ENCODE results near the gene BNIP3.

The BNIP3 gene

DNA sequence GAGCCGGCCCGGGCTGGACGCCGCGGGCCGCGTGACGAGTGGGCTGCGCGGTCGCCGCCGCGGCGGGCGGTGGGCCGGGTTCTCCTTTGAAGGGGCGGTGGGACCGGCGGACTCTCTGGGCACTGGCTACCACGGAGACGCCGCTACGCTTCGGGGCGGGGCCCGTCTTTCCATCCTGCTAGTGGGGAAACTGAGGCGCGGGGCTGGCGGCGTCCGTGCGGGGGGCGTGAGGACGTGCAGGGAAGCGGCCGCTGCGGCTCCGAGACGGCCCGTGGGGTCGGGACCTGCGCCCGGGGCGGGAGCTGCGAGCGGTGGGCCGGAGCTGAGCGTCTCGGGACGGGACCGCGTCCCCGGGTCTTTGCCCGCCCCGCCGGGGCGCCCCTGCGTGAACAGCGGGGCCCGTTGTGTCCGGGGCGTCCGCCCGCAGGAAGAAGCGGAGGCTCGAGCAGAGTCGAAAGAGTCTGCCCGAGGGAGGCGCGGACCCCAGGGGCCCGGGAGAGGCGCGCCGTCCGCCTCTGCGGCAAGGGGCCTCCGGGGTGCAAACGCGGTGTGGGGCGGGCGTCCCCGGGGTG, 548 bp upstream of the BNIP3 start:
- TF ChIP-seq, protein P1, sequence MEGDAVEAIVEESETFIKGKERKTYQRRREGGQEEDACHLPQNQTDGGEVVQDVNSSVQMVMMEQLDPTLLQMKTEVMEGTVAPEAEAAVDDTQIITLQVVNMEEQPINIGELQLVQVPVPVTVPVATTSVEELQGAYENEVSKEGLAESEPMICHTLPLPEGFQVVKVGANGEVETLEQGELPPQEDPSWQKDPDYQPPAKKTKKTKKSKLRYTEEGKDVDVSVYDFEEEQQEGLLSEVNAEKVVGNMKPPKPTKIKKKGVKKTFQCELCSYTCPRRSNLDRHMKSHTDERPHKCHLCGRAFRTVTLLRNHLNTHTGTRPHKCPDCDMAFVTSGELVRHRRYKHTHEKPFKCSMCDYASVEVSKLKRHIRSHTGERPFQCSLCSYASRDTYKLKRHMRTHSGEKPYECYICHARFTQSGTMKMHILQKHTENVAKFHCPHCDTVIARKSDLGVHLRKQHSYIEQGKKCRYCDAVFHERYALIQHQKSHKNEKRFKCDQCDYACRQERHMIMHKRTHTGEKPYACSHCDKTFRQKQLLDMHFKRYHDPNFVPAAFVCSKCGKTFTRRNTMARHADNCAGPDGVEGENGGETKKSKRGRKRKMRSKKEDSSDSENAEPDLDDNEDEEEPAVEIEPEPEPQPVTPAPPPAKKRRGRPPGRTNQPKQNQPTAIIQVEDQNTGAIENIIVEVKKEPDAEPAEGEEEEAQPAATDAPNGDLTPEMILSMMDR (IDR thresholded peaks at IDR 0.05; ENCODE audit: low read depth, low read length): no peak
- no peak for DNase-seq (ENCODE audit: extremely low read depth, low read depth)

DNA sequence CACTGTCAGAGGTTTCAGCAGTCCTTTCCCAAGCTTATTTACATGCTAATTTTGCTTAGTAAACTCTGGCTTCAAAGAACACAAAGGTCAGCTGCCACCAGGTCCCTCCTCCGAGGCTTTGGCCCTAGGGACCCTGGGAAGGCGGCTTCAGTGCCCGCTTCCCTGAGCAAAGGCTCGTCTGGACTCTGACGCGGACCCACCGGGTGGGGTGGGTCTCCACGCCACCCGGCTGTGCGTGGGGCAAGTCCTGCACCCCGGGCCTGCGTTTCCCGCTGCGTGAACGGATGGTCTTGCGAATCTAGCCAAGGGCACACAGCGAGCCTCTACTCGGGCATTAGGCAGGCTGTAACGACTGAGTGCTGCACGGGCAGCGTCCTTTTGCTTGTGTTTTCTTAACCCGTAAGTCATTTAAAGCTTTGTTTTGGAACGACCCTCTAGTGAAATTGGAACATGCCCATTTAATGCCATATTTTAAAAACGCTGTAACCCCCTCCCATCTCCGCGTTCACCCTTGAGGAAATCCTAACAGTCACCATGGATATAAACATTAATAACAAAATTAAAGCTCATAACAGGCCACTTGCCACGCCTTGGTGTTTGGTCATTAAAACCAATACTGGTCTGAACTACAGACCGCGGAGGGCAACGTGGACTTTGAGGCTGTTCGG, 828 bp downstream of the BNIP3 start:
- TF ChIP-seq, protein P1 (IDR thresholded peaks at IDR 0.05; ENCODE audit: low read depth, low read length): no peak; the same call in 1 of the 2 replicates
- no peak for DNase-seq (ENCODE audit: extremely low read depth, low read depth)

DNA sequence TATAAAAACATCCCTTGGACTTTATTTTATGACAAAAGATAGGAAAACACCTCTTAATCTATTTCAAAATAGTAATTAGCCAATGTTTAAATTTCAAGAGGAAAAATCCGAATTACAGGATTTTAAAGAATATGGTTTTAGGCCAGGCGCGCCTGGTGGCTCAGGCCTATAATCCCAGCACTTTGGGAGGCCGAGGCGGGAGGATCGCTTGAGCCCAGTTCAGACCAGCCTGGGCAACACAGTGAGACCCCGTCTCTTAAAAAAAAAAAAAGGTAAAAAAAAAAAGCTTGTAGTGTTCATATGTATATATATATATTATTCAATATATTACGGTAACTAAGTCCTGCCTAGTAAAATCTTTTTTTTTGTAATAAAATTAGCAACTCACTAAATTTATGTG, 1.4 kb downstream of the BNIP3 start:
- TF ChIP-seq, protein P1 (IDR thresholded peaks at IDR 0.05; ENCODE audit: low read depth, low read length): no peak
- no peak for DNase-seq (ENCODE audit: extremely low read depth, low read depth)

DNA sequence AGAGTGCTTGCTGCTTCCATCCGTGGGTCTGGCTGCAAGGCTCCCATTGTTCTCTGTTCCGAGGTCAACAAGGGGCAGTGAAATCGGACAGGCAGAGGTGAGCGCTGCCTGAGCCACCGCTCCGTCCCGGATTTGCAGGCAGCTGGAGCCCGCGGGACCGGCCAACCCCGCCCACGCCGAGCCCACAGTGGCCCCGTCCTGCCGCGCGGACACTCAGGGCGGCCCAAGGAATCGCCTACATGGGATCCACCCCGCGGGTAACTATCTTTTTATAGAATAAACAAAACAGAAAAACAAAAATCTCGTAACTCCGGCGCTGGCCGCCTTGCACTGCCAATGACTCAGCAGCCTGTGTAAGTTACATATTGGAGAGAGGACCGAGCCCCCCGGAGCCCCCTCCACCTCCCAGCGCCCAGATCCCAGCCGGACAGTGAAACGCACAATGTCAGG, 1.9 kb downstream of the BNIP3 start:
- no peak for DNase-seq (ENCODE audit: extremely low read depth, low read depth)
- TF ChIP-seq, protein P1 (IDR thresholded peaks at IDR 0.05; ENCODE audit: low read depth, low read length): no peak

DNA sequence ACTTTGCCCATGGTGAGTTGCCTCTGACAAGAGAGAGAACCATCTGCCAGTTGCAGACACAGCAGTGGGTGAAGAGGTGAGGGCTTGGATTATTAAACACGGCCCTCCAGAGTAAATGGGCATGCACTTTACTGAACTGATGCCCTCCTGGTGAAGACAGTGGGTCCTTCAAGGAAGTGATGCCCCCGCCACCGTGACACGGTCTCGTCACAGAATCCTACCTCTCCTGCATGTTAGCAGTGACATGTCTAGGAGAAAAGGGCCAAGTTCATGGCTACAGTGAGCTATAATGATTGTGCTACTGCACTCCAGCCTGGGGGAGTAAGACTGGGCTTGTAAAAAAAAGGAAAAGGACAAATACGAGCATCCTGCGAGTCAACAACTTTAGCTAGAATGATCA, 2.4 kb downstream of the BNIP3 start:
- TF ChIP-seq, protein P1 (IDR thresholded peaks at IDR 0.05; ENCODE audit: low read depth, low read length): no peak
- no peak for DNase-seq (ENCODE audit: extremely low read depth, low read depth)

DNA sequence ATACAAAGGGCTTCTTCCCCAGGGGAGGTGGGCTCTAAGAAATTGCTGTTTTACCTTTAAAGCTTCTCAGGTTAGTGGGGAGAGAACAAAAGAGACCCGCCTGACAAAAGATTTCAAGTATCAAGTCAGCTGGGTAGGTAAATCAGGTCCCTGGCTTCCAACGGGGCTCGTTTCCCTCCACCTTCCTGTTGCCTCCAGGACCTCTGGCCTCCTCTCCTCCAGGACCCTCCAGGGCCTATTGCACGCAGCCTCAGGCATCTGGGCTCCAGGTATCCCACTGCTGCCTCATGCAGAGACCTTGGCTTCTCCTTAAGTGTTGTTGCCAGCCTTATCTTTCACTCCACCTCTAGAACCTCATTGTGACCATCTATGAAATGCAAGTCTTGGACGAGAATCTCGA, 2.9 kb downstream of the BNIP3 start:
- no peak for DNase-seq (ENCODE audit: extremely low read depth, low read depth)
- TF ChIP-seq, protein P1 (IDR thresholded peaks at IDR 0.05; ENCODE audit: low read depth, low read length): no peak

DNA sequence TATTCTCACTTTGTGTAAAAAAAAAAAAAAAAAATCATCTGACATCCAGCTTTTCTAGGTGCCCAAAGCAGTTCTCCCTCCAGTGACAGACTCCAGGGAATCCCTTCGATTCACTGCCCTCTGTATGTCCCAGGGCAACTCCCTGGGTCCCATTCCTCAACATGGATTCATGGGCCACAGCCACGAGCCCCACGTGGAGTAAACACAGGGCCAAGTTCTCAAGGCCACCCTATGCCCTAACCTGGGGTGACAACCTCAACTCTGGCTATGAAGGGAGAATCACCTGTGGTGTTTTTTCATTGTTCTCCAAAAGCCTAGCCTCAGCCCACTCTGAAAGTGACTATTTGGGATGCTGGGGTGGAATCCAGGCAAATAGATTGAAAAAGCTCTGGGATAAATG, 3.4 kb downstream of the BNIP3 start:
- DNase-seq (ENCODE audit: extremely low read depth, low read depth): no peak
- TF ChIP-seq, protein P1 (IDR thresholded peaks at IDR 0.05; ENCODE audit: low read depth, low read length): no peak

Measured in AG09319 (cell line).